ENCODE results near the gene ZNF33B. TPM values are rescaled to one million over a fixed set of nuclear protein-coding genes. Genes with fewer than 3 reads are reported as not detected.

Gene ZNF33B
- total and polyA plus RNA-seq, 4 donors: 8.6 to 41.2 (median 18.7) TPM

DNA sequence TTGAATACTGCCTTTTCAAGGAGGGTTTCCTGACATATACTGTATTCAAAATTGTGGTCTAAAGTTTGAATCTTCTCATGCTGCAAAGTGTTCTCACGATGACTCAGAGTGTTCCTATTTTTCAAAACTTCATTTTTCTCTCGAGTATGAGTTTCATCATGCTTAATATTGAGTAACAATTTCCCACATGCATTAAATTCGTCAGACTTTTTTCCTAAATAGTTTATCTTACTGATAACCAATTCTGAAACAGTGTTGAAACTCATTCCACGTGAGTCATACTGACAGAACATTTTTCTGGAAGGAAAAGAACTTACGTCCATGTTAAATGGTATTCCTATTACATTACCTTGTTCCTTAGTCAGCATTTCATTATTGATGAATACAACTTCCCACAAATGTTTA, 44.1 kb downstream of the ZNF33B start:
- H3K9me3 ChIP-seq (ENCODE audit: control insufficient read depth in 4 of 4, insufficient read depth in 3 of 4, low read length in 3 of 4): peaks cover 10 to 14% (median 13%) of the 10 kb centered on the region in 4 donors
- DNase-seq (no peak), ATAC-seq (ENCODE audit: insufficient read depth, low FRiP score) (no peak)
- 48 to 62% methylated on average over 5 of the region's 5 CpGs for WGBS, 2 donors
- H3K27me3 ChIP-seq (ENCODE audit: control insufficient read depth in 3 of 3, insufficient read depth in 3 of 3, low read length in 2 of 3): no peaks in the 10 kb centered on the region
- peaks cover 14 to 49% (median 32%) of the 10 kb centered on the region in 4 donors for H3K36me3 ChIP-seq (ENCODE audit: control insufficient read depth in 4 of 4, insufficient read depth in 4 of 4, low read length in 4 of 4)
- no peak overlapping the region for H3K9ac ChIP-seq (ENCODE audit: insufficient read depth in 1 of 2, low read length in 2 of 2)
- H3K4me3 ChIP-seq: no peak overlapping the region
- TF ChIP-seq, protein P1, sequence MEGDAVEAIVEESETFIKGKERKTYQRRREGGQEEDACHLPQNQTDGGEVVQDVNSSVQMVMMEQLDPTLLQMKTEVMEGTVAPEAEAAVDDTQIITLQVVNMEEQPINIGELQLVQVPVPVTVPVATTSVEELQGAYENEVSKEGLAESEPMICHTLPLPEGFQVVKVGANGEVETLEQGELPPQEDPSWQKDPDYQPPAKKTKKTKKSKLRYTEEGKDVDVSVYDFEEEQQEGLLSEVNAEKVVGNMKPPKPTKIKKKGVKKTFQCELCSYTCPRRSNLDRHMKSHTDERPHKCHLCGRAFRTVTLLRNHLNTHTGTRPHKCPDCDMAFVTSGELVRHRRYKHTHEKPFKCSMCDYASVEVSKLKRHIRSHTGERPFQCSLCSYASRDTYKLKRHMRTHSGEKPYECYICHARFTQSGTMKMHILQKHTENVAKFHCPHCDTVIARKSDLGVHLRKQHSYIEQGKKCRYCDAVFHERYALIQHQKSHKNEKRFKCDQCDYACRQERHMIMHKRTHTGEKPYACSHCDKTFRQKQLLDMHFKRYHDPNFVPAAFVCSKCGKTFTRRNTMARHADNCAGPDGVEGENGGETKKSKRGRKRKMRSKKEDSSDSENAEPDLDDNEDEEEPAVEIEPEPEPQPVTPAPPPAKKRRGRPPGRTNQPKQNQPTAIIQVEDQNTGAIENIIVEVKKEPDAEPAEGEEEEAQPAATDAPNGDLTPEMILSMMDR (IDR thresholded peaks at IDR 0.05; ENCODE audit: control extremely low read depth, extremely low read depth): no peak
- no peak overlapping the region for H3K27ac ChIP-seq (ENCODE audit: low read depth in 1 of 2, low read length in 1 of 2)
- no peaks in the 10 kb centered on the region for H3K4me1 ChIP-seq (ENCODE audit: control insufficient read depth in 5 of 5, insufficient read depth in 5 of 5, low read length in 5 of 5)

DNA sequence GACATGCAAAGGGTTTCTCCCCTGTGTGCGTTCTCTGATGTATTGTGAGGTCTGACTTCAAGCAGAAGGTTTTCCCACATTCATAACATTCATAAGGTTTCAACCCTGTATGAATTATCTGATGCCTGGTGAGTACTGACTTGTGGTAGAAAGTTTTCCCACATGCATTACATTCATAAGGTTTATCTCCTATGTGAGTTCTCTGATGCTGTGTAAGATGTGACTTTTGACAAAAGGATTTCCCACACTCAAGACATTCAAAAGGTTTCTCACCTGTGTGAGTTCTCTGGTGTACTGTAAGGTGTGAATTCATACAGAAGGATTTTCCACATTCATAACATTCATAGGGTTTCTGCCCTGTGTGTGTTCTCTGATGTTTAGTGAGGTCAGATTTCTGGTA, 45.1 kb downstream of the ZNF33B start:
- H3K27ac ChIP-seq (ENCODE audit: low read depth in 1 of 2, low read length in 1 of 2): no peak overlapping the region
- H3K4me3 ChIP-seq: no peak overlapping the region
- no peaks in the 10 kb centered on the region for H3K4me1 ChIP-seq (ENCODE audit: control insufficient read depth in 5 of 5, insufficient read depth in 5 of 5, low read length in 5 of 5)
- no peaks in the 10 kb centered on the region for H3K27me3 ChIP-seq (ENCODE audit: control insufficient read depth in 3 of 3, insufficient read depth in 3 of 3, low read length in 2 of 3)
- H3K9me3 ChIP-seq (ENCODE audit: control insufficient read depth in 4 of 4, insufficient read depth in 3 of 4, low read length in 3 of 4): peaks cover 12 to 14% (median 13%) of the 10 kb centered on the region in 4 donors
- ATAC-seq (ENCODE audit: insufficient read depth, low FRiP score) (no peak), DNase-seq (no peak)
- peaks cover 19 to 50% (median 34%) of the 10 kb centered on the region in 4 donors for H3K36me3 ChIP-seq (ENCODE audit: control insufficient read depth in 4 of 4, insufficient read depth in 4 of 4, low read length in 4 of 4)
- TF ChIP-seq, protein P1 (IDR thresholded peaks at IDR 0.05; ENCODE audit: control extremely low read depth, extremely low read depth): no peak
- 96 to 98% methylated on average over 1 of the region's 1 CpG for WGBS, 2 donors
- no peak overlapping the region for H3K9ac ChIP-seq (ENCODE audit: insufficient read depth in 1 of 2, low read length in 2 of 2)

DNA sequence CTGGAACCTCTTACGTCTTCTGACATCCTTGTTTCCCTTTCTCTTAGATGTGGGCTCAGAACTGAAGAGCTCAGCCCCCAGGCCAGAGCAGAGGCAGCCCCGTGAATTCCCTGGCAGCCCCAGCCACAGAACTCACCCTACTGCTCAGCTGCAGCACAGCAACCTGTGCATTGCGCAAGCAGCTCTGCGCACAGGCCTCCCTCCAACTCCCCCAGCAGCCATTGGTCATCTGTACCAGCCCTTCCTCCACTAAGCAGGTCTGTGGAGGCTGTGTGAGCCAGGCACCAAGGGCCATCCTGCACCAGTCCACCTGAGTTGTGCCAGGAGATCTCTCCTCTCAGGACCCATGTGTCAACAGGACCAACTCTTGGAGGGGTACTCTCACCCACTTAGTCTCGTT, 54.5 kb downstream of the ZNF33B start:
- TF ChIP-seq, protein P1 (IDR thresholded peaks at IDR 0.05; ENCODE audit: control extremely low read depth, extremely low read depth): no peak
- no peak for DNase-seq
- Histone ChIP-seq H3K4me3 (no peak overlapping the region), H3K9ac (ENCODE audit: insufficient read depth in 1 of 2, low read length in 2 of 2) (no peak overlapping the region), H3K4me1 (ENCODE audit: control insufficient read depth in 5 of 5, insufficient read depth in 5 of 5, low read length in 5 of 5) (no peaks in the 10 kb centered on the region), H3K36me3 (ENCODE audit: control insufficient read depth in 4 of 4, insufficient read depth in 4 of 4, low read length in 4 of 4) (peaks cover 0 to 22% (median 14%) of the 10 kb centered on the region in 4 donors), H3K9me3 (ENCODE audit: control insufficient read depth in 4 of 4, insufficient read depth in 3 of 4, low read length in 3 of 4) (peaks cover 0 to 46% (median 0%) of the 10 kb centered on the region in 4 donors), H3K27ac (ENCODE audit: low read depth in 1 of 2, low read length in 1 of 2) (no peak overlapping the region), H3K27me3 (ENCODE audit: control insufficient read depth in 3 of 3, insufficient read depth in 3 of 3, low read length in 2 of 3) (no peaks in the 10 kb centered on the region)
- no peak for ATAC-seq (ENCODE audit: insufficient read depth, low FRiP score)
- 87 to 88% methylated on average over 5 of the region's 5 CpGs for WGBS, 2 donors

DNA sequence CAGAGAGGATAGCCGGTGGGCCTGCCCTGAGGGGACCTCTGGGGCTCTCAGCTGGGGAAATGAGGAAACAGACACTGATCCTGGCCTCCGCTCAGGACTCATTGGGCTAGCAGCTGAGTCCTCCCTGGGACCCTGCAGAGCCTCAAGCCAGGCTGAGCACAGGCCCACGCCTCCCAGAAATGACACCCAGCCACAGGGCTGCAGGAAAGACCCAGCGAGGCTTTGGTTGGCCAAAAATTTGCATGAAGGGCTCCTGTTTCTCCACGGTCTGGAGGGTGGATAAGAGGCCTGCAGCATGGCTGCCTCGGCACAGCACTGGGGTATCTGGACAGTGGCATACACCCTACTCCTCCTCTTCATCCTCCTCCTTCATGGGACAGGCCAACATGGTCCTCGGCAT, 60.4 kb downstream of the ZNF33B start:
- H3K9ac ChIP-seq (ENCODE audit: insufficient read depth in 1 of 2, low read length in 2 of 2): no peak overlapping the region
- H3K4me1 ChIP-seq (ENCODE audit: control insufficient read depth in 5 of 5, insufficient read depth in 5 of 5, low read length in 5 of 5): no peaks in the 10 kb centered on the region
- DNase-seq (no peak), ATAC-seq (ENCODE audit: insufficient read depth, low FRiP score) (no peak)
- peaks cover 0 to 20% (median 0%) of the 10 kb centered on the region in 4 donors for H3K9me3 ChIP-seq (ENCODE audit: control insufficient read depth in 4 of 4, insufficient read depth in 3 of 4, low read length in 3 of 4)
- 75 to 80% methylated on average over 7 of the region's 7 CpGs for WGBS, 2 donors
- TF ChIP-seq, protein P1 (IDR thresholded peaks at IDR 0.05; ENCODE audit: control extremely low read depth, extremely low read depth): no peak
- H3K27me3 ChIP-seq (ENCODE audit: control insufficient read depth in 3 of 3, insufficient read depth in 3 of 3, low read length in 2 of 3): no peaks in the 10 kb centered on the region
- no peak overlapping the region for H3K4me3 ChIP-seq
- H3K27ac ChIP-seq (ENCODE audit: low read depth in 1 of 2, low read length in 1 of 2): no peak overlapping the region
- peaks cover 0 to 6% (median 2%) of the 10 kb centered on the region in 4 donors for H3K36me3 ChIP-seq (ENCODE audit: control insufficient read depth in 4 of 4, insufficient read depth in 4 of 4, low read length in 4 of 4)

Measured in lung (tissue), 12 donors.